Measurements from ENCODE around the gene GOSR2. TPM values are rescaled to one million over a fixed set of nuclear protein-coding genes. Genes with fewer than 3 reads are reported as not detected.

The GOSR2 gene
- polyA plus RNA-seq, 1 of the 3 experiments (the other 2 are of a cell fraction): 74.2 TPM

DNA sequence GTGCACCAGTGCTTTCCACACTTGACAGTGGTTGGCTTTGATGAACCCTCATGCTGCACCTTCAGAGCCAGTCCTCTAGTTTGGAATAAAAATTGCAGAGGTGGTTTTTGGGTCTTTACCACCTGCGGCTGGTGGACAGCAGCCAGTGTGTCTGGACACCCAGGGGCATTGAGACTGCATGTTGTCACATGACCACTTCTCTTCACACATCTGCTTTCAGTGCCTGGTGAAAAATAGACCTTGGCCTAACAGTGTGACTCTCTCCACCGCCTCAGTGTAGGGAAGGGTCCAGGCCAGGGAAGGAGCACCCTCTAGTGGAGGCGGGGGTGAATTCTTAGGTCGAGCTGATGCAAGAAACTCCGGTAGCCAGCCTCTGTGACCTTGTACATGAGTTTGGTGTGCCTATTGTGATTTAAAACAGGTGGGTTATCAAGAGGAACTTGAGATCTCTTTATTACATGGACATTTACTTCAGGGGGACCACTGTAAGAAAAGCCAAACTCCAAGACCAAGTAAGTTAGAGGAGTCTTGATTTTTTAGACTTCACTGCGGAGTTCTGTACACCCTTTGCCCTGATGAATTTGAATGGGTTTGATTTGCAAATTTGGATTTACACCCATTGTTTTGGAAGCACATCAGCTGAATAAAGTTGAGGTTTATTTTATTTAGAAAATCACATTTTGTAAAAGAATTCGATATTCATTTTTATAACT is 17.9 kb downstream of the GOSR2 start (continued):
- TF ChIP-seq, protein P1, sequence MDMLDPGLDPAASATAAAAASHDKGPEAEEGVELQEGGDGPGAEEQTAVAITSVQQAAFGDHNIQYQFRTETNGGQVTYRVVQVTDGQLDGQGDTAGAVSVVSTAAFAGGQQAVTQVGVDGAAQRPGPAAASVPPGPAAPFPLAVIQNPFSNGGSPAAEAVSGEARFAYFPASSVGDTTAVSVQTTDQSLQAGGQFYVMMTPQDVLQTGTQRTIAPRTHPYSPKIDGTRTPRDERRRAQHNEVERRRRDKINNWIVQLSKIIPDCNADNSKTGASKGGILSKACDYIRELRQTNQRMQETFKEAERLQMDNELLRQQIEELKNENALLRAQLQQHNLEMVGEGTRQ (IDR thresholded peaks at IDR 0.05; ENCODE audit: borderline replicate concordance, low read depth, low read length): peak; percentile 30; the same call in 1 of the 2 replicates
- no peak for TF ChIP-seq RFX5 (IDR thresholded peaks at IDR 0.05; ENCODE audit: low read length)
- TF ChIP-seq JUND (IDR thresholded peaks at IDR 0.05): no peak
- peak; percentile 90 for TF ChIP-seq SMC3 (IDR thresholded peaks at IDR 0.05; ENCODE audit: low read depth, low read length)
- TF ChIP-seq, protein P2, sequence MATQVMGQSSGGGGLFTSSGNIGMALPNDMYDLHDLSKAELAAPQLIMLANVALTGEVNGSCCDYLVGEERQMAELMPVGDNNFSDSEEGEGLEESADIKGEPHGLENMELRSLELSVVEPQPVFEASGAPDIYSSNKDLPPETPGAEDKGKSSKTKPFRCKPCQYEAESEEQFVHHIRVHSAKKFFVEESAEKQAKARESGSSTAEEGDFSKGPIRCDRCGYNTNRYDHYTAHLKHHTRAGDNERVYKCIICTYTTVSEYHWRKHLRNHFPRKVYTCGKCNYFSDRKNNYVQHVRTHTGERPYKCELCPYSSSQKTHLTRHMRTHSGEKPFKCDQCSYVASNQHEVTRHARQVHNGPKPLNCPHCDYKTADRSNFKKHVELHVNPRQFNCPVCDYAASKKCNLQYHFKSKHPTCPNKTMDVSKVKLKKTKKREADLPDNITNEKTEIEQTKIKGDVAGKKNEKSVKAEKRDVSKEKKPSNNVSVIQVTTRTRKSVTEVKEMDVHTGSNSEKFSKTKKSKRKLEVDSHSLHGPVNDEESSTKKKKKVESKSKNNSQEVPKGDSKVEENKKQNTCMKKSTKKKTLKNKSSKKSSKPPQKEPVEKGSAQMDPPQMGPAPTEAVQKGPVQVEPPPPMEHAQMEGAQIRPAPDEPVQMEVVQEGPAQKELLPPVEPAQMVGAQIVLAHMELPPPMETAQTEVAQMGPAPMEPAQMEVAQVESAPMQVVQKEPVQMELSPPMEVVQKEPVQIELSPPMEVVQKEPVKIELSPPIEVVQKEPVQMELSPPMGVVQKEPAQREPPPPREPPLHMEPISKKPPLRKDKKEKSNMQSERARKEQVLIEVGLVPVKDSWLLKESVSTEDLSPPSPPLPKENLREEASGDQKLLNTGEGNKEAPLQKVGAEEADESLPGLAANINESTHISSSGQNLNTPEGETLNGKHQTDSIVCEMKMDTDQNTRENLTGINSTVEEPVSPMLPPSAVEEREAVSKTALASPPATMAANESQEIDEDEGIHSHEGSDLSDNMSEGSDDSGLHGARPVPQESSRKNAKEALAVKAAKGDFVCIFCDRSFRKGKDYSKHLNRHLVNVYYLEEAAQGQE (IDR thresholded peaks at IDR 0.05; ENCODE audit: low read depth, low read length): no peak
- TF ChIP-seq RCOR1 (IDR thresholded peaks at IDR 0.05; ENCODE audit: low read length): peak; percentile 9; the same call in 1 of the 2 replicates

DNA sequence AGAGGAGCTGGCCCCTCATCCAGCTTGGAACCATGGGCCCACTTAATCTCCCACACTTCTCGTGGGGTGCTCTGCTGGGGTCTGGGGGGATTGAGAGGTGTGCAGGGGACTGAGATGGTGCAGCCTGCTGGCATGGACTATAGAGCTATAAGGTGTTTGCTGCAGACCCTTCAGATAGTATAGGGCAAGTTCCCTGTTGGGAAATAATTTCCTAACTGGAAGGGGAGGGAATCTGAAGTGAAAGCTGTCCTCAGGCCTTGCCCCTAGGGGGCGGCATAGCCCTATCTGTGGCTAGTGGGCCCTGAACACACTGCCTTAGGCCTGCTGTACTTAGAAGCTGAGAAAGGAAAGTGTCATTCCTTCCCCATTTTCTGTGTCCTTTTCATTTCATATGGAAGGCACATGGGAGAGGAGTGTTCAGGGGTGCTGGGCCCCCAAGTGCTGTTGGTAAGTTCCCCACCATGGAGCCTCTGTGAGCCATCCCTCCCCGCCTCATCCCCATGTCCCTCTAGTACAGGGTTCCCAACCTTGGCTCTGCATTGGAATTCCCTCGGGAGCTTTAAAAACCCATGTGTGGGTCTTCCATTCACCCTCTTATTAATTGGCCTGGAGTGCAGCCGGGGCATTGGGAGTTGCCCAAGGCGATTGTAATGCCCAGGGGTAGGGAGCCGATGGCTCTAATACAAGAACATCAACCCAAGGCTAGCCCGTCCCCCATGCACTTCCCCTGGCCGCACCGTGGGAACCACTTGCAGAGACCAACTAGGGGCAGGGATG is 19.7 kb downstream of the GOSR2 start:
- ChIA-PET CTCF (interaction anchor here (0.7 to 9.9 kb wide), 57 partner anchors 8 to 1029 kb away, joined by 3 to 278 read pairs (median 5); partner anchors contain the start of genes GOSR2, RPRML and WNT9B), POLR2A (interaction anchor here (1.1 to 1.4 kb wide), 2 partner anchors 28 to 95 kb away, joined by 3 to 4 read pairs; no protein-coding TSS in a partner anchor)
- Histone ChIP-seq H3K27me3 (ENCODE audit: insufficient read depth) (no peaks in the 10 kb centered on the region), H3K4me1 (ENCODE audit: control insufficient read depth in 1 of 2, insufficient read depth in 2 of 2, low read depth in 1 of 2, low read length in 1 of 2) (peaks cover 14 to 20% of the 10 kb centered on the region in 2 experiments; a peak in 3 of 4 replicates), H3F3A (replicated peaks; ENCODE audit: insufficient read depth) (peaks cover 23% of the 10 kb centered on the region), H3K9me3 (no peaks in the 10 kb centered on the region), H3K4me2 (no peak overlapping the region), H3K36me3 (replicated peaks in 1 of 2; ENCODE audit: control insufficient read depth in 1 of 2, insufficient read depth in 2 of 2, low read length in 1 of 2) (peaks cover 25 to 39% of the 10 kb centered on the region in 2 experiments), H2AFZ (ENCODE audit: low read depth) (no peak overlapping the region), H3K9me2 (no peaks in the 10 kb centered on the region), H3K79me2 (ENCODE audit: insufficient read depth) (no peaks in the 10 kb centered on the region), H3K4me3 (ENCODE audit: low read depth in 2 of 2, low read length in 1 of 2) (no peak overlapping the region), H3K9ac (no peak overlapping the region), H3K27ac (ENCODE audit: low read depth in 2 of 2, low read length in 1 of 2) (no peak overlapping the region; a peak in 1 of 4 replicates), H4K20me1 (ENCODE audit: insufficient read depth) (peaks cover 5% of the 10 kb centered on the region; the same call in 1 of the 2 replicates)
- 82% methylated on average over 10 of the region's 10 CpGs for WGBS (ENCODE audit: low lambda C conversion rate)
- peak; percentile 84 for DNase-seq
- TF ChIP-seq, protein P3, sequence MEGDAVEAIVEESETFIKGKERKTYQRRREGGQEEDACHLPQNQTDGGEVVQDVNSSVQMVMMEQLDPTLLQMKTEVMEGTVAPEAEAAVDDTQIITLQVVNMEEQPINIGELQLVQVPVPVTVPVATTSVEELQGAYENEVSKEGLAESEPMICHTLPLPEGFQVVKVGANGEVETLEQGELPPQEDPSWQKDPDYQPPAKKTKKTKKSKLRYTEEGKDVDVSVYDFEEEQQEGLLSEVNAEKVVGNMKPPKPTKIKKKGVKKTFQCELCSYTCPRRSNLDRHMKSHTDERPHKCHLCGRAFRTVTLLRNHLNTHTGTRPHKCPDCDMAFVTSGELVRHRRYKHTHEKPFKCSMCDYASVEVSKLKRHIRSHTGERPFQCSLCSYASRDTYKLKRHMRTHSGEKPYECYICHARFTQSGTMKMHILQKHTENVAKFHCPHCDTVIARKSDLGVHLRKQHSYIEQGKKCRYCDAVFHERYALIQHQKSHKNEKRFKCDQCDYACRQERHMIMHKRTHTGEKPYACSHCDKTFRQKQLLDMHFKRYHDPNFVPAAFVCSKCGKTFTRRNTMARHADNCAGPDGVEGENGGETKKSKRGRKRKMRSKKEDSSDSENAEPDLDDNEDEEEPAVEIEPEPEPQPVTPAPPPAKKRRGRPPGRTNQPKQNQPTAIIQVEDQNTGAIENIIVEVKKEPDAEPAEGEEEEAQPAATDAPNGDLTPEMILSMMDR (IDR thresholded peaks at IDR 0.05): peak; percentile 99
- no peak for TF ChIP-seq MXI1 (IDR thresholded peaks at IDR 0.05; ENCODE audit: low read depth, low read length)
- TF ChIP-seq MEF2A (IDR thresholded peaks at IDR 0.05; ENCODE audit: borderline replicate concordance, low read depth): no peak
- TF ChIP-seq, protein P4, sequence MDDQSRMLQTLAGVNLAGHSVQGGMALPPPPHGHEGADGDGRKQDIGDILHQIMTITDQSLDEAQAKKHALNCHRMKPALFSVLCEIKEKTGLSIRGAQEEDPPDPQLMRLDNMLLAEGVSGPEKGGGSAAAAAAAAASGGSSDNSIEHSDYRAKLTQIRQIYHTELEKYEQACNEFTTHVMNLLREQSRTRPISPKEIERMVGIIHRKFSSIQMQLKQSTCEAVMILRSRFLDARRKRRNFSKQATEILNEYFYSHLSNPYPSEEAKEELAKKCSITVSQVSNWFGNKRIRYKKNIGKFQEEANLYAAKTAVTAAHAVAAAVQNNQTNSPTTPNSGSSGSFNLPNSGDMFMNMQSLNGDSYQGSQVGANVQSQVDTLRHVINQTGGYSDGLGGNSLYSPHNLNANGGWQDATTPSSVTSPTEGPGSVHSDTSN (IDR thresholded peaks at IDR 0.05): no peak
- TF ChIP-seq, protein P5, sequence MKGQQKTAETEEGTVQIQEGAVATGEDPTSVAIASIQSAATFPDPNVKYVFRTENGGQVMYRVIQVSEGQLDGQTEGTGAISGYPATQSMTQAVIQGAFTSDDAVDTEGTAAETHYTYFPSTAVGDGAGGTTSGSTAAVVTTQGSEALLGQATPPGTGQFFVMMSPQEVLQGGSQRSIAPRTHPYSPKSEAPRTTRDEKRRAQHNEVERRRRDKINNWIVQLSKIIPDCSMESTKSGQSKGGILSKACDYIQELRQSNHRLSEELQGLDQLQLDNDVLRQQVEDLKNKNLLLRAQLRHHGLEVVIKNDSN (IDR thresholded peaks at IDR 0.05; ENCODE audit: borderline replicate concordance, low read depth): no peak
- TF ChIP-seq RAD21 (IDR thresholded peaks at IDR 0.05; ENCODE audit: low read length): peak; percentile 90
- TF ChIP-seq, protein P2 (IDR thresholded peaks at IDR 0.05; ENCODE audit: low read depth, low read length): no peak
- TF ChIP-seq FOXJ3 (CRISPR knock-in tag; IDR thresholded peaks at IDR 0.05): no peak
- TF ChIP-seq JUND (IDR thresholded peaks at IDR 0.05): no peak
